Measurements from ENCODE around the gene SQSTM1.

SQSTM1 gene

GRCh38 chr5:179816401-179816795 lies 4.3 kb upstream of the SQSTM1 start:
- no peak overlapping the region for H3K27ac Mint-ChIP-seq
- H3K4me3 Mint-ChIP-seq = peak overlapping the region; percentile 58
- H3K27me3 Mint-ChIP-seq (ENCODE audit: low read depth, poor library complexity) = peaks cover 16% of the 10 kb centered on the region
- DNase-seq = no peak
- H3K4me1 Mint-ChIP-seq = peaks cover 26% of the 10 kb centered on the region
- no peaks in the 10 kb centered on the region for H3K9me3 Mint-ChIP-seq
- peaks cover 40% of the 10 kb centered on the region for H3K36me3 Mint-ChIP-seq (ENCODE audit: low read depth)
- TF ChIP-seq, protein P1, sequence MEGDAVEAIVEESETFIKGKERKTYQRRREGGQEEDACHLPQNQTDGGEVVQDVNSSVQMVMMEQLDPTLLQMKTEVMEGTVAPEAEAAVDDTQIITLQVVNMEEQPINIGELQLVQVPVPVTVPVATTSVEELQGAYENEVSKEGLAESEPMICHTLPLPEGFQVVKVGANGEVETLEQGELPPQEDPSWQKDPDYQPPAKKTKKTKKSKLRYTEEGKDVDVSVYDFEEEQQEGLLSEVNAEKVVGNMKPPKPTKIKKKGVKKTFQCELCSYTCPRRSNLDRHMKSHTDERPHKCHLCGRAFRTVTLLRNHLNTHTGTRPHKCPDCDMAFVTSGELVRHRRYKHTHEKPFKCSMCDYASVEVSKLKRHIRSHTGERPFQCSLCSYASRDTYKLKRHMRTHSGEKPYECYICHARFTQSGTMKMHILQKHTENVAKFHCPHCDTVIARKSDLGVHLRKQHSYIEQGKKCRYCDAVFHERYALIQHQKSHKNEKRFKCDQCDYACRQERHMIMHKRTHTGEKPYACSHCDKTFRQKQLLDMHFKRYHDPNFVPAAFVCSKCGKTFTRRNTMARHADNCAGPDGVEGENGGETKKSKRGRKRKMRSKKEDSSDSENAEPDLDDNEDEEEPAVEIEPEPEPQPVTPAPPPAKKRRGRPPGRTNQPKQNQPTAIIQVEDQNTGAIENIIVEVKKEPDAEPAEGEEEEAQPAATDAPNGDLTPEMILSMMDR (IDR thresholded peaks at IDR 0.05) = no peak

DNA sequence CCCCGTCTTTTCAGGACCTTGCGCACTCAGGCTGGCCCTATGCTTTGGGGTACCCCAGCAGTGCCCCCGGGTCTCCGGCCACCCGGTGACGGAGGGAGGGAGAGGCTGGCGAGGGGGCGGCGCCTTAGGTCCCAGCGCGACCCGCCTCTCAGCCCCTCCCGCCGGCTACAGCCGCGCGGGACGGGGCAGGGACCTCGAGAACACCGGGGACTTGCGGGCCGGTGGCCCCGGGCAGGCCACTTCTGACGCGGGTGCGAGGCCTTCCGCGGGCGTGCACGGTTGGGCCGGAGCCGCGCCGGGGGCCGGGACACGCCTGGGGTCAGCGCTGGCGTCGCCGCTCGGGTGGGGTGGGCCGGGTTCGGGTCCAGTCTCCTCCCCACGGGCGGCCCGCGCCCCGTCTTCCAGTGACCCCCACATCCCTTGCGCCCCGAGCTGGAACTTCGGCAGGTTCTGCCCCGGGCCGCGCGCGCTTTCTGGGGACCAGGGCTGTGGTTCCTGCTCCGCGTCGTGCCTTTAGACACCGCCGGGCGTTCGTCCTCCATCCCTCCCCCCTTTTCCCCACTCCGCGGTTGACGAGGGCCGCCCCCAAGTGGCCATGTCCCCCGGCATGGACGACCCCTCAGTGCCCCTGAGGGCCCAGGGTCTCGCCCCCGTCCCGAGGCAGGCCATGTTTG lies 3.8 kb upstream of the SQSTM1 start:
- peak; percentile 43 for DNase-seq
- Mint-ChIP-seq H3K4me3 (peak overlapping the region; percentile 58), H3K9me3 (no peaks in the 10 kb centered on the region), H3K4me1 (peaks cover 30% of the 10 kb centered on the region), H3K27me3 (ENCODE audit: low read depth, poor library complexity) (peaks cover 16% of the 10 kb centered on the region), H3K36me3 (ENCODE audit: low read depth) (peaks cover 34% of the 10 kb centered on the region), H3K27ac (no peak overlapping the region)
- TF ChIP-seq, protein P1 (IDR thresholded peaks at IDR 0.05) = no peak

DNA sequence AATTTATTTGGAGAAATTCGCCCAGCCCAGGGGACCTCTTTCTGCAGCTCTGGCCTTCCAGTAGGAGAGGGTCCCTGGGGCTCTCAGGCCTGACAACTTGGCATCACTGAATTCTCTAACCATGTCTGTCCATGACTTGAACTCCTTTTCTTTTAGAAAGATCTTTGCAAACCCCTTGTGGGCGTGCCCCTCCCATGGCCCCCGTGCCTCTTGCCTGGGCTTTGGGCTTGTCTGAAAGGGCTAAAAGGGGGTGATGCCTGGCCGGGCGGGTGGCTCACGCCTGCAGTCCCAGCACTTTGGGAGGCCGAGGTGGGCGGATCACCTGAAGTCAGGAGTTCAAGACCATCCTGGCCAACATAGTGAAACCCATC lies 3.2 kb upstream of the SQSTM1 start:
- peak overlapping the region; percentile 50 for H3K4me3 Mint-ChIP-seq
- no peak for DNase-seq
- H3K27ac Mint-ChIP-seq = no peak overlapping the region
- H3K4me1 Mint-ChIP-seq = peaks cover 36% of the 10 kb centered on the region
- peaks cover 31% of the 10 kb centered on the region for H3K36me3 Mint-ChIP-seq (ENCODE audit: low read depth)
- TF ChIP-seq, protein P1 (IDR thresholded peaks at IDR 0.05) = no peak
- no peaks in the 10 kb centered on the region for H3K9me3 Mint-ChIP-seq
- peaks cover 16% of the 10 kb centered on the region for H3K27me3 Mint-ChIP-seq (ENCODE audit: low read depth, poor library complexity)

DNA sequence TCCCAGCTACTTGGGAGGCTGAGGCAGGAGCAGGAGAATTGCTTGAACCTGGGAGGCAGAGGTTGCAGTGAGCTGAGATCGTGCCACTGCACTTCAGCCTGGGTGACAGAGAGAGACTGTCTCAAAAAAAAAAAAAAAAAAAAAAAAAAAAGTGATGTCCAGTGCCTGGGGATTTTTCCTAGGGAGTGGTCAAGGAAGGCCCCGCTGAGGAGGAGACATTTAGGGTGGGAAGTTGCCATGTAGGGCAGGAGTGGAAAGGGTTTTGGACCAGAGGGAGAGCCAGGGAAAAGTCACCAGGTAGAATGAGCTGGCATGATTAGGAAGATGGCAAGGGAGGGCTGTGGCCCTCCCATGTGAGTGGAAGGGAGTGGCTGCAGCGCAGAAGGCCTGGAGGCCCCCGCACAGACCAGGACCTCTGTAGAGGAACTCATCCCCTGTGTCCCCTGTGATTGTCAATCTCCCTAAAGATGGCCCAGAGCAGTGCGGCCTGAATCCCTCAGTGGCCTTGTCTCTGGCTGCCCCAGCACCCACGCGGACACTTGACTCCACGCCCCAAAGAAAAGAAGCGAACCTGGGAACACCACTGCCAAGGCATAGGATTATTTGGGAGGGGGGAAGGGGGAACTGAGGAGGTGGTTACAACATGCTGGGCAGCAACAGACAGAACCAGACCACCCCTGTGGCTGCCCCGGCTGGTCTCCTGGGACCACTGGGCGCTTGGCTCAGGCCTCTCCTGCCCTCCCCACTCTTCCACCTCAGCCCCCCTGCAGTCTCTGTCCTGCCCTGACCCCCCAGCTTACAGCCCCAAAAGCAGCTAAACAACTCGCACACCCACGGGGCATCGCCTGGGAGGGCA lies 2.6 kb upstream of the SQSTM1 start:
- H3K36me3 Mint-ChIP-seq (ENCODE audit: low read depth) = peaks cover 25% of the 10 kb centered on the region
- H3K27ac Mint-ChIP-seq = peak overlapping the region; percentile 81
- peak overlapping the region; percentile 68 for H3K4me3 Mint-ChIP-seq
- no peaks in the 10 kb centered on the region for H3K9me3 Mint-ChIP-seq
- peaks cover 16% of the 10 kb centered on the region for H3K27me3 Mint-ChIP-seq (ENCODE audit: low read depth, poor library complexity)
- peaks cover 42% of the 10 kb centered on the region for H3K4me1 Mint-ChIP-seq
- DNase-seq = no peak
- TF ChIP-seq, protein P1 (IDR thresholded peaks at IDR 0.05) = no peak

DNA sequence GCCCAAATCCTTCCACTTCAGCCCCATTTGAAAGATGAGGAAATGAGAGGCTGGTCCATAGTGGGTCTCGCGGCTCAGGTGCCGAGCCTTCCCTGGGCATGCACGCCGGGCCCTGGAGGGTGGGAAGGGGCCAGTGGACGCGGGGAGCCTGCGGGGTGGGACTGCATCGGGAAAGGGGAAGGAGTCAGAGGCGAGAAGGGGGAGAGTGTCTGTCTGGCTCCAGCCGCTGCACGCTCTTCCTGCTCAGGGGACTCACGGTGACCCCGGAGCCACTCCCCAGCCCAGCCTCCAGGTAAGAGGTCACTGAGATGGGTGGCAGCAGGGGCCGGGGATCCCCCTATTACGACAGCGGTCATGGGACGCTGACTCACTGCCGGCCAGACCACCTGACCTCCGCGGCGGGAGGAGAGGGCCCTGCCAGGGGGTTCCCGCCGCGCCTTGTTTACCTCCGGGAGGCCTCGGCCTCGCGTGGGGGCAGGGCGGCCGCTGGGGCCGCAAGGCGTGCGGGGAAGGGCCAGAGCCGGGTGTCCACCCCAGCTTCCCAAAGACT lies 1.9 kb upstream of the SQSTM1 start:
- DNase-seq = peak; percentile 57
- peaks cover 16% of the 10 kb centered on the region for H3K27me3 Mint-ChIP-seq (ENCODE audit: low read depth, poor library complexity)
- H3K27ac Mint-ChIP-seq = no peak overlapping the region
- no peaks in the 10 kb centered on the region for H3K9me3 Mint-ChIP-seq
- H3K4me1 Mint-ChIP-seq = peaks cover 43% of the 10 kb centered on the region
- peak overlapping the region; percentile 34 for H3K4me3 Mint-ChIP-seq
- TF ChIP-seq, protein P1 (IDR thresholded peaks at IDR 0.05) = no peak
- H3K36me3 Mint-ChIP-seq (ENCODE audit: low read depth) = peaks cover 18% of the 10 kb centered on the region

Measured in nephron progenitor cell (in vitro differentiated cells).